Activated naive CD4-positive, alpha-beta T cell treated with anti-CD3 and anti-CD28 coated beads for 36 hours (primary cell): ENCODE measurements around the gene TMEM259. TPM values are rescaled to one million over a fixed set of nuclear protein-coding genes. Genes with fewer than 3 reads are reported as not detected.

Experiments used
- CTCF ChIA-PET: fragments of 350-600 bp; sonication (Branson Sonifier 250); formaldehyde crosslinking; loops from one replicate; lab custom pipeline; 2021; ENCODE audit warnings: antibody characterized with exemption; lab: Charles Lee
- DNase-seq: peaks from one replicate; pipeline ENCODE4 v3.0.0-alpha.2; 2020
- H3K27ac Mint-ChIP-seq: one replicate; pipeline ENCODE4 v1.8.0; 2021; ENCODE audit warnings: mild to moderate bottlenecking, mixed read lengths
- H3K27me3 Mint-ChIP-seq: one replicate; pipeline ENCODE4 v1.8.0; 2021; ENCODE audit warnings: low read depth, mixed read lengths
- H3K36me3 Mint-ChIP-seq: one replicate; pipeline ENCODE4 v1.8.0; 2021; ENCODE audit warnings: low read depth, mixed read lengths
- H3K4me1 Mint-ChIP-seq: one replicate; pipeline ENCODE4 v1.8.0; 2021; ENCODE audit warnings: low read depth, mixed read lengths
- H3K4me3 Mint-ChIP-seq: one replicate; pipeline ENCODE4 v1.8.0; 2021; ENCODE audit warnings: mild to moderate bottlenecking, moderate library complexity, mixed read lengths
- H3K9me3 Mint-ChIP-seq: one replicate; pipeline ENCODE4 v1.8.0; 2021; ENCODE audit warnings: mixed read lengths
- intact Hi-C: fragments of 100-400 bp; cut with micrococcal nuclease; formaldehyde crosslinking; loops from one replicate; pipeline ENCODE4 v1.15.1; 2023
- total RNA-seq, 2 experiments: library from RNA; stranded (reverse); gene quantifications; one replicate each; pipeline ENCODE4 v1.2.3, GENCODE V29; 2021

The TMEM259 gene
- total RNA-seq, 2 experiments from 2014 or later, result 105 to 109 TPM

- Mint-ChIP-seq H3K4me3 (no peak overlapping the region), H3K27ac (no peak overlapping the region), H3K36me3 (peaks cover 14% of the 10 kb centered on the region), H3K27me3 (no peaks in the 10 kb centered on the region), H3K4me1 (peaks cover 40% of the 10 kb centered on the region), H3K9me3 (no peaks in the 10 kb centered on the region)
- CTCF ChIA-PET, result no interaction called here
- intact Hi-C loops, result loop anchor here (2.0 kb wide), 1 partner anchor 53 kb away; the partner anchor contains the start of gene POLR2E
- no peak for DNase-seq
Observed at GRCh38 chr19:1041835-1042685, 21.1 kb upstream of the TMEM259 start.

GRCh38 chr19:1041272-1041834 lies 20.4 kb upstream of the TMEM259 start:
- no peaks in the 10 kb centered on the region for H3K9me3 Mint-ChIP-seq
- DNase-seq, result no peak
- intact Hi-C loops, result loop anchor here (2.0 kb wide), 1 partner anchor 53 kb away; the partner anchor contains the start of gene POLR2E
- H3K27ac Mint-ChIP-seq, result no peak overlapping the region
- peak overlapping the region; percentile 94 for H3K4me3 Mint-ChIP-seq
- peaks cover 40% of the 10 kb centered on the region for H3K4me1 Mint-ChIP-seq
- CTCF ChIA-PET, result no interaction called here
- H3K36me3 Mint-ChIP-seq, result peaks cover 20% of the 10 kb centered on the region
- no peaks in the 10 kb centered on the region for H3K27me3 Mint-ChIP-seq

- no peaks in the 10 kb centered on the region for H3K9me3 Mint-ChIP-seq
- intact Hi-C loops, result loop anchor here (1.0 to 2.0 kb wide), 3 partner anchors 14 to 54 kb away; partner anchors contain the start of genes CNN2, POLR2E, RNU6-2 and TMEM259
Observed at GRCh38 chr19:1040476-1041271, 19.8 kb upstream of the TMEM259 start.

GRCh38 chr19:1039646-1040475 lies 18.9 kb upstream of the TMEM259 start, which contains the start of gene ABCA7:
Gene ABCA7, plus strand, starts transcription at chr19:1040107. Its CDS starts 1,255 bp downstream, at chr19:1041362.
- CTCF ChIA-PET, result interaction anchor here (1.1 to 1.2 kb wide), 3 partner anchors 10 to 204 kb away, joined by 3 to 4 read pairs (median 3); no protein-coding TSS in a partner anchor
- Mint-ChIP-seq H3K27me3 (no peaks in the 10 kb centered on the region), H3K4me3 (peak within 1 kb of the TSS; percentile 94), H3K27ac (peak within 1 kb of the TSS; percentile 65), H3K4me1 (peaks cover 41% of the 10 kb centered on the region), H3K36me3 (peaks cover 27% of the 10 kb centered on the region), H3K9me3 (no peaks in the 10 kb centered on the region)
- DNase-seq, result peak; percentile 100
- intact Hi-C loops, result loop anchor here (1.0 to 2.0 kb wide), 5 partner anchors 14 to 55 kb away; partner anchors contain the start of genes CNN2, POLR2E, RNU6-2 and TMEM259

More at GRCh38 chr19:1040476-1041271, 19.8 kb upstream of the TMEM259 start:
- H3K27ac Mint-ChIP-seq, result no peak overlapping the region
- peaks cover 25% of the 10 kb centered on the region for H3K36me3 Mint-ChIP-seq
- peak; percentile 95 for DNase-seq
- CTCF ChIA-PET, result interaction anchor here (0.6 to 1.2 kb wide), 3 partner anchors 10 to 423 kb away, joined by 3 to 4 read pairs (median 4); no protein-coding TSS in a partner anchor
- H3K4me1 Mint-ChIP-seq, result peaks cover 40% of the 10 kb centered on the region
- peak overlapping the region; percentile 94 for H3K4me3 Mint-ChIP-seq
- H3K27me3 Mint-ChIP-seq, result no peaks in the 10 kb centered on the region

GRCh38 chr19:1038978-1039645 lies 18.2 kb upstream of the TMEM259 start:
- CTCF ChIA-PET, result interaction anchor here (1.1 kb wide), 2 partner anchors 9 to 25 kb away, joined by 3 to 4 read pairs; no protein-coding TSS in a partner anchor
- peak overlapping the region; percentile 60 for H3K27ac Mint-ChIP-seq
- no peaks in the 10 kb centered on the region for H3K9me3 Mint-ChIP-seq
- peaks cover 27% of the 10 kb centered on the region for H3K36me3 Mint-ChIP-seq
- H3K27me3 Mint-ChIP-seq, result no peaks in the 10 kb centered on the region
- H3K4me3 Mint-ChIP-seq, result peak overlapping the region; percentile 94
- peaks cover 41% of the 10 kb centered on the region for H3K4me1 Mint-ChIP-seq
- intact Hi-C loops, result loop anchor here (2.0 kb wide), 2 partner anchors 30 to 38 kb away; no protein-coding TSS in a partner anchor
- DNase-seq, result no peak

- intact Hi-C loops, result loop anchor here (2.0 kb wide), 2 partner anchors 31 to 39 kb away; no protein-coding TSS in a partner anchor
- H3K4me1 Mint-ChIP-seq, result peaks cover 47% of the 10 kb centered on the region
- no peak for DNase-seq
- H3K27ac Mint-ChIP-seq, result peak overlapping the region; percentile 78
- H3K9me3 Mint-ChIP-seq, result no peaks in the 10 kb centered on the region
- H3K36me3 Mint-ChIP-seq, result peaks cover 34% of the 10 kb centered on the region
- CTCF ChIA-PET, result interaction anchor here (0.7 kb wide), 1 partner anchor 30 kb away, joined by 3 read pairs; no protein-coding TSS in a partner anchor
- no peaks in the 10 kb centered on the region for H3K27me3 Mint-ChIP-seq
- peak overlapping the region; percentile 94 for H3K4me3 Mint-ChIP-seq
Observed at GRCh38 chr19:1037621-1038064, 16.7 kb upstream of the TMEM259 start.

- CTCF ChIA-PET, result no interaction called here
- H3K4me1 Mint-ChIP-seq, result peaks cover 39% of the 10 kb centered on the region
- H3K4me3 Mint-ChIP-seq, result no peak overlapping the region
- no peaks in the 10 kb centered on the region for H3K9me3 Mint-ChIP-seq
- DNase-seq, result no peak
- H3K27me3 Mint-ChIP-seq, result no peaks in the 10 kb centered on the region
- peaks cover 41% of the 10 kb centered on the region for H3K36me3 Mint-ChIP-seq
- H3K27ac Mint-ChIP-seq, result no peak overlapping the region
- intact Hi-C loops, result no loop called here
Observed at GRCh38 chr19:1035998-1036621, 15.2 kb upstream of the TMEM259 start.

GRCh38 chr19:1032264-1032867 lies 11.4 kb upstream of the TMEM259 start:
- H3K36me3 Mint-ChIP-seq, result peaks cover 35% of the 10 kb centered on the region
- no peaks in the 10 kb centered on the region for H3K9me3 Mint-ChIP-seq
- no peak overlapping the region for H3K4me3 Mint-ChIP-seq
- no peak overlapping the region for H3K27ac Mint-ChIP-seq
- peaks cover 28% of the 10 kb centered on the region for H3K4me1 Mint-ChIP-seq
- intact Hi-C loops, result no loop called here
- CTCF ChIA-PET, result interaction anchor here (0.5 to 0.7 kb wide), 2 partner anchors 140 to 249 kb away, joined by 3 read pairs; partner anchors contain the start of gene MED16
- no peaks in the 10 kb centered on the region for H3K27me3 Mint-ChIP-seq
- no peak for DNase-seq

- Mint-ChIP-seq H3K4me3 (peak overlapping the region; percentile 89), H3K27ac (peak overlapping the region; percentile 76), H3K9me3 (no peaks in the 10 kb centered on the region), H3K27me3 (no peaks in the 10 kb centered on the region), H3K4me1 (peaks cover 24% of the 10 kb centered on the region), H3K36me3 (peaks cover 18% of the 10 kb centered on the region)
- intact Hi-C loops, result loop anchor here (10.0 kb wide), 1 partner anchor 377 kb away; the partner anchor contains the start of genes DAZAP1 and GAMT
- CTCF ChIA-PET, result interaction anchor here (0.6 to 1.1 kb wide), 6 partner anchors 37 to 956 kb away, joined by 3 to 6 read pairs (median 3); no protein-coding TSS in a partner anchor
- DNase-seq, result peak; percentile 69
Observed at GRCh38 chr19:1028062-1028926, 7.4 kb upstream of the TMEM259 start.
